T-helper 2 cell treated with Interferon-gamma antibody and Interleukin-4, amounts not matched to agents 100 ng/mL and 5 ng/mL, for 36 hours (primary cell): ENCODE data around the gene PLOD3. TPM values are rescaled to one million over a fixed set of nuclear protein-coding genes. Genes with fewer than 3 reads are reported as not detected.
"Not testable (repeated sequence)": the region's sequence is repeated elsewhere in the genome, so short reads cannot be mapped to it uniquely, and the experiment has no call there.

Experiments
- intact Hi-C: fragments of 100-400 bp; cut with micrococcal nuclease; formaldehyde crosslinking; loops from one replicate; pipeline ENCODE4 v1.15.1; 2023
- total RNA-seq: library from RNA; stranded (reverse); gene quantifications from 2 replicates; pipeline ENCODE4 v1.2.3, GENCODE V29; 2022

PLOD3 gene
- total RNA-seq, 1 donor from 2014 or later: 78.6 TPM

GRCh38 chr7:101218236-101219125 lies 1.1 kb upstream of the PLOD3 start:
- intact Hi-C loops: loop anchor here (1.0 to 5.0 kb wide), 4 partner anchors 26 to 351 kb away; partner anchors contain the start of genes AP1S1 and TRIP6

DNA sequence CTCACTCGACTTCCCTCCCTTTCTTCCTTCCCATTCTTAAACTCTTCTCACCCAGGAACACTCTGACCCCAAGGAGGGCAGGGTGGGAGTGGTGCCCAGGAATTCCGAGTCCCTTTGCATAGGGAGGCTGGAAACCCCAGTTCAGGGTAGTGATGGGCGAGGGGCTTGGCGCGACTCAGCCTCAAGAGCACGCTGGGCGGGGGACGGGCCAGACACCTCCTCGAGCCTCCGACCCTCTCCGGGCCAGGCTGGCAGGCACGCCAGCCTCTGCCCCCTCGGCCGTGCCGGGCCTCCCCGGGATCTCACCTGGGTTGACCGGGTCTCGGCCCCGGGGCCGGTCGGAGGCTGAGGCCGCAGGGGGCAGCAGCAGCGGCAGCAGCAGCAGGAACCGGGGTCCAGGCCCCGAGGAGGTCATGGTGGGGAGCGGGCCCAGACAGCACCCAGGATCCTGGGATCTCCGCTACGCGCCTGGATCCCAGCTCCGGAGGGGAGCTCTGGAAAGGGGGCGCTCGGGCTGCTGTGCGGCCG lies 457 bp downstream of the PLOD3 start:
- intact Hi-C loops: loop anchor here (1.0 to 5.0 kb wide), 2 partner anchors 66 to 350 kb away; partner anchors contain the start of gene TRIP6

DNA sequence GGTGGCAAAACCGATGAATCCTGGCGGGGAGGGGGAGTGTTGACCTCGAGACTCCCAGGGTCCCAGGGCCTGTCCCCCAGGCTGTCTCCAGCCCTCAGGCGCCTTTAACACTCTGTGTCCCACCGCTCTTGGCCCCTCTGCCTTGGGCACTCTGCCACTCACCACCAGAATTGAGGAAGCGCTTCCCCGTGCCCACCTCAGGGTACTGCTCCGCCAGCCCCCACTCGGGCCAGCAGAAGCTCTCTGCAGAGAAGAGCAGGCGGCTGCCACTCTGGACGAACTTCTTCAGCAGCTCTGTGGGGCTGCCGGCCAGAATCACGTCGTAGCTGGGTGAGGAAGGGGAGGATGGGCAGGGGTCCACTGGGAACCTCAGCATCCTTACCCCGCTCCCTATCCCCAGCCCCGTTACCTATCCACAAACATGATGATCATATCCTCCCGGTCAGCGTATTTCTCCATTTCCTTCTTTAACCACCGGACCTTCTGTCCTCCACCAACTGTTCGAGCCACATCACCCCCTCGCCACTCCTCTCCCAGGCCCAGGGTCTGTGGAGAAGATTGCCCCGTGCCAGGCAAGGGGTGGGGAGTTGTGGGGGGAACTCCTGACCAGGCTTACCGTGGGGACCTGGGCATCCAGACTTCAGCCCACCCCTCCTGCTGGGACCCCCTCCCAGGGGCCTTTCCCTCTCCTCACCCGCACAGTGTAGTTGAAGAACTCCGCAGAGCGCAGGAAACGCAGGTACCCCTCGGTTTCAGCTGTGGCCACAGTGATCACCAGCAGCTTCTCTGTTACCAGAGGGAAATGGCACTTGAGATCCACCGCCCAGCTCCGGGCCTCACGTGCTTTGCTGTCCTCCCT lies 1.2 kb downstream of the PLOD3 start:
- intact Hi-C loops: loop anchor here (5.0 kb wide), 1 partner anchor 349 kb away; the partner anchor contains the start of gene TRIP6

DNA sequence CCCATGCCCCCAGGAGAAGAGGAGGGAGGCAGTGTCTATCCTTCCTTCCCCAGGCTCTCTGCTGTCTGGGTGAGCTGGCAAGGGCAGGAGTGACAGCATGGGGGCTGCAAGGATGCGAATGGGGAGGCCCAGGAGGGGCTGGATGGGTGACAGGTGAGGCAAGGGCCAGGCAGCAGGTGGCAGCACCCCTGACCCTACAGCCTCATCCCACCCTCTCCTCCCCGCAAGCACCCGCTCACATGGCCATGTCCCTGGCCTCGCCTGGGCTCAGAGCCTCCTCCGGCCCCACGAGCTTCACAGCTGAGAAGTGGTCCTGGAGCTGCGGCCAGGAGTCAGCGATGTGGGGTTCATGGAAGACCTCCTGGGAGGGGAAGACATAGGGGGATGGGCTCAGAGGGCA lies 5.4 kb downstream of the PLOD3 start:
- intact Hi-C loops: no loop called here

DNA sequence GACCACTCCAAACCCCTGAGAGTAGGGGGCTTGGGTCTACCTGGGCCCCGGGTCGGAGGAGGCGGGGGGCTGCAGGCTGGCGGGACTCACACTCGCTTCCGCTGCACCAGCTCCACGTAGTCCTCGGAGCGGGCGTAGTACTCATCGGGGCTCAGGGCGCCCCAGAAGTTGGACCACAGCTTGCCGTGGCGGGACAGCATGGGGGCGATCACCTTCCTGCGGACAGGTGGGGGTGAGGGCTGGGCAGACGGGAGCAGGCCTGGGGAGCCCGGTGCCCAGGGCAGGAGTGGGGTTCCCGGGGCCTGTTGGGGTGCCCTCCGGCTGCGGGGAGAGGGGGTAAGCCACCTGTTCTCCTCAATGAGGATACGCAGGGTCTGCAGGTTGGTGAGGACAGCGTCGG lies 5.9 kb downstream of the PLOD3 start:
- intact Hi-C loops: no loop called here

DNA sequence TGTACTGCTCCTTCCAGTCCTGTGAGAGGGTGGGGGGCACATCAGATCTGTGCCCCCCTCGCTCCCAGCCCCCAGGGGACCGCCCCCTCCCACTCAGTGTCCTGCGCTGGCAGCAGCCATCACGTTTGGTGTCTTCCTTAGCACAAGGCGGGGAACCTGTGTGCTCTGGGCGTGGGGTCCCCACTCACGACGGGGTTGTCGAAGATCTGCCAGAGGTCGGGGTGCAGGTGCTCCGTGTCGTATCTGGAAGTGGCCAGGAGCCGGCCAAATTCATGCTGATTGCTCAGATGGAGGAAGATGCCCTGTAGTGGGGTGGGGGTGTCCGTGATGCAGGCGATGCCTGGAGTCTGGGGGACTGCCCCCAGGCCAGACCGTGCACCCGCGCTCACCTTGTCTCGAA lies 7.2 kb downstream of the PLOD3 start:
- intact Hi-C loops: no loop called here

GRCh38 chr7:101208794-101209193 lies 8.6 kb downstream of the PLOD3 start:
- intact Hi-C loops: no loop called here

DNA sequence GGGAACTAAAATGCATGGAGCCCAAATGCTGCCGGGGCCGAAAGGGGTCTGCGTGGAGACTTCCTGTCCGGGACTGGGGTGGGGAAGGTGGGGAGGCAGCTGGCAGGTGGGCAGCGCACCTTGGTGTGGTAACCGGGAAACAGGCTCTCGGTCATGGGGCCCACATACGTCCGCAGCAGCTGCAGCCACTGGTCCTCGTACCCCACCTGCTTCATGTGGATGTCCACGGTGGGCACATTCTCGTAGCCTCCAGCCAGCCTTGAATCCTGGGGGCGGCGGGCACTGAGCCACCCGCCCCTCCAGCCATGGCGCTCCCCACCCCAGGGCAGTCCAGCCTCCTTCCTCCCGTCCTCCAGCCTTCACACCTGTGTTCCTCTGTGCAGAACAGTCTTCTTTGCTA lies 9.9 kb downstream of the PLOD3 start:
- intact Hi-C loops: no loop called here

GRCh38 chr7:101206665-101207042 lies 10.7 kb downstream of the PLOD3 start:
- intact Hi-C loops: no loop called here

GRCh38 chr7:101205901-101206664 lies 11.3 kb downstream of the PLOD3 start:
- intact Hi-C loops: no loop called here

- intact Hi-C loops: not testable (repeated sequence)
Observed at GRCh38 chr7:101203740-101204738, 13.3 kb downstream of the PLOD3 start.

DNA sequence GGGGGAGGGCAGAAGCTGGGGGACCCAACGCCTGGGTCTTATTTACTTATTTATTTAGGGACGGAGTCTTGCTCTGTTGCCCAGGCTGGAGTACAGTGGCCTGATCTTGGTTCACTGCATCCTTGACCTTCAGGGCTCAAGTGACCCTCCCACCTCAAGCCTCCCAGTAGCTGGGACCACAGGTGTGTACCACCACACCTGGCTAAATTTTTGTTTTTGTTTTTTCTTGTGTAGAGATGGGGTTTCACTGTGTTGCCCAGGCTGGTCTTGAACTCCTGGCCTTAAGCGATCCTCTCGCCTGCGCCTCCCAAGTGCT lies 14.8 kb downstream of the PLOD3 start:
- intact Hi-C loops: no loop called here

GRCh38 chr7:101201695-101202602 lies 15.4 kb downstream of the PLOD3 start:
- intact Hi-C loops: no loop called here

- intact Hi-C loops: no loop called here
Observed at GRCh38 chr7:101200862-101201599, 16.4 kb downstream of the PLOD3 start, which contains the start of gene MOGAT3. Gene MOGAT3 (minus strand): TSS chr7:101201036. CDS start chr7:101200854, 182 bp downstream.

- intact Hi-C loops: no loop called here
Observed at GRCh38 chr7:101200504-101200861, 16.9 kb downstream of the PLOD3 start.

DNA sequence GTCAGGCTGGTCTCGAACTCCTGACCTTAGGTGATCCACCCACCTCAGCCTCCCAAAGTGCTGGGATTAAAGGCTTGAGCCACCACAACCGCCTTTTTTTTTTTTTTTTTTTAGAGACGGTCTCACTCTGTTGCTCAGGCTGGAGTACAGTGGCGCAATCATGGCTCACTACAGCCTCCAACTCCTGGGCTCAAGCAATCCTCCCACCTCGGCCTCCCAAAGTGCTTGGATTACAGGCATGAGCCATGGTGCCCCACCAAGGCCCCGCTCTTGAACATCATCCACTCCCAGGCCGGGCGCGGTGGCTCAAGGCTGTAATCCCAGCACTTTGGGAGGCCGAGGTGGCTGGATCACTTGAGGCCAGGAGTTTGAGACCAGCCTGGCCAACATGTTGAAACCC lies 17.9 kb downstream of the PLOD3 start:
- intact Hi-C loops: not testable (repeated sequence)

- intact Hi-C loops: no loop called here
Observed at GRCh38 chr7:101198476-101198875, 18.9 kb downstream of the PLOD3 start.

DNA sequence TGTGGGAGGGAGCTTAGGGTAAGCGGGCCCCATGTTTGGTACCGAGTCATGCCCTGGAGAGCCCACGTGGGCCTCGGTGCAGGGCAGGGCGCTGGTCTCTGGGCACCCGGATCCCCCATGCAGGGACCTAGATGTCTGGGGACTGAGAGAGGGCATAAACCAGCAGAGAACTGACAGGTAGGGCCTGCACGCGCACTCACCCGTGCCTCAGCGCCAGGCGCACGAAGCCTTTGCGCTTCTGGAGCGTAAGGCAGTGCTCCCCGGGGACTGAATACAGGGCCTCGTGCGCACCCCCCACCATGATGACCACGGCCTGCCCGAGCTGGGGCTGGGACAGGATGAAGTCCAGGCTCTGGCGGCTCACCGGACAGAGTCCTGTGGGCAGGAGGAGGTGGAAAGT lies 19.4 kb downstream of the PLOD3 start:
- intact Hi-C loops: no loop called here
